ENCODE measurements around the gene IFI30.
A peak's percentile ranks its signal among the peaks of the same experiment; 100 is the strongest.
"Not testable (repeated sequence)": the region's sequence is repeated elsewhere in the genome, so short reads cannot be mapped to it uniquely, and the experiment has no call there.

Gene IFI30

DNA sequence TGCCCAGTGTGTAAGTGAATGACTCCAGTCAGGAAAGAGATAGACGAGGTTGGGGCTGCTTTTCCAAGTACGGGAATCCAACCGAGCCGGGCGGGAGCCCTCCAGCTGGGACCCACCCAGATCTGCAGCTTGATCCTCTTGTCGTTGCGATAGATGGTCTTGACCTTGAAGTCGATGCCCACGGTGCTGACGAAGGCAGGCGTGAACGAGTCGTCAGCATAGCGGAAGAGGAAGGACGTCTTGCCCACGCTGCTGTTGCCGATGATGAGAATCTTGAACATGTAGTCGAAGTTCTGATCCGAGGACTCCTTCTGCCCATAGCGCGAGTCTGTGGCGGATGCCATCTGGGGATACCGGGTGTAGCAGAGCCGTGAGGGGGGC is 28.8 kb downstream of the IFI30 start:
- DNase-seq (ENCODE audit: low read depth in 3 of 3, low spot score in 1 of 3), result no peak

DNA sequence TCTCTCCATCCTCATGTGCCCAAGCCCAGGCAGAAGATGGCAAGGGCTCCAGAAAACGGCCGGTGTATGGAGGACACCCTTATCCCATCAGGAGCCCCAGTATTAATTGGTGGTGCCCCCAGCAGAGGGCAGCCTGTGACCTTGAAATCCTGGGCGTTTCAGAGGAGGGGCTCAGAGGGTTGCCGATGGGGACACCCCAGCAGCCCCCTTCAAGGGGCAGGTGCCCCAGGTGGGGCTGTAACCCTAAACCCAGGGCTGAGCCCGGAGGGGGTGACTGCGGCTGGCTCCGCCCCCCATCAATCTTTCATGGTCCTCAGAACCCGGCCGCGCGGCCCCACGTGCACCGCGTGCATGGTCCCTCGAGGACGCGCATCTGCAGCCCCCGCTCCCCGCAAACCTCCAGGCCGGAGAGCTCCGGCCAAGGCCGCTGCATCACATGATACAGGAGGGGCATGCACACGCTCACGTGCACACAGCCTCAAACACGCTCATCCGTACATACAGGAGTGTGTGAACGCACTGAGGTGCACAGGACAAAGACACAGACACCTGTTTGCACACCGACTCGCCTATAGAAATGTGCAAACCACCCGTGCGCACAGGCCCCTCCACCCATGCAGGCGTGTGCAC is 29.3 kb downstream of the IFI30 start:
- no peak for DNase-seq (ENCODE audit: low read depth in 3 of 3, low spot score in 1 of 3)

DNA sequence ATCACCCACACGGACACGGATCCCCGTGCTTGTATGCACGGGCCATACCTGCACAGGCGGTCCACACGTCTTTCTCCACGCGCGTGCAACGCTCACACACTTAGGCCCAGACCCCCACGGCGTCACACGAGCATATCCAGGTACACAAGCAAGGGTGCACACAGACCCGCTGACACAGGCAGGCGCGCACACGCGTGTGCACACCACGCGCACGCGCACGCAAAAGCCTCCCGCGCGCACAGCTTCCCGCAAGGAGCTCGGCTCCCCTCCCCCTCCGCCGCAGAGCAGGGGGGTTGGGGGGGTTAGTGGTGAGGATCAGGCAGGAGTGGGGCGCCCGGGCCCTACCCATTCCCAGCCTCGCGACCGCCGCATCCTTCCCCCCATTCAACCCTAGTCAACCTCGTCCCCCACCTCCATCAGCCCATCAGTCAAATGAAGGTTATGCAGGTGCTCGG is 29.8 kb downstream of the IFI30 start:
- DNase-seq (ENCODE audit: low read depth in 3 of 3, low spot score in 1 of 3), result no peak

DNA sequence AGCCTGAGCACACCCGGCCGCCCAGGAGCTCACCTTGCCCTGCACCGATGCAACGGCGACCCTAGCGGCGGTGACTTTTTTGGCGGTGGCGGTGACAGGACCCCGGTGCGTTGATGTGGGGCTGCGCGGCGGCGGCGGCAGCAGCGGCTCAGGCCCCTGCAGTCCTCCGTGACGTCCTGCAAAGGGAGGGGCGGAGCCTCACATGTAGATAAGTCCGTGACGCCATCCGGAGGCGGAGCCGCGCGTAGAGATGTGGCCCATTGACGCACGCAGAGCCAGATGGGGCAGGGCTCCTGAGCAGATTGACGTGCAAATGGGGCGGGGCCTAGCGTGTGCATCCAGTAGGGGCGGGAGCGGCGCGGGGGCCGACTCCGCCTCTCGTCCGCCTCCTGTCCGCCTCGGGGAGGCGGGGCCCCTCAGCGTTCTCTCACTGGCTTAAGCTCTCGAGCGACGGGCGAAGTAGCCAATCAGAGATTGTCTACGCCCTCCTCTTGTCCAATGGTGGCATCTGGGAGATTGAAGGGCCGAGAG is 30.3 kb downstream of the IFI30 start, which contains the start of gene RAB3A:
Gene RAB3A, minus strand, starts transcription at position 180 of the 531 bp plus-strand sequence. CDS start 1,302 bp downstream, outside the sequence.
- peak; percentile 96 to 98 (median 98) for DNase-seq (ENCODE audit: low read depth in 3 of 3, low spot score in 1 of 3)

DNA sequence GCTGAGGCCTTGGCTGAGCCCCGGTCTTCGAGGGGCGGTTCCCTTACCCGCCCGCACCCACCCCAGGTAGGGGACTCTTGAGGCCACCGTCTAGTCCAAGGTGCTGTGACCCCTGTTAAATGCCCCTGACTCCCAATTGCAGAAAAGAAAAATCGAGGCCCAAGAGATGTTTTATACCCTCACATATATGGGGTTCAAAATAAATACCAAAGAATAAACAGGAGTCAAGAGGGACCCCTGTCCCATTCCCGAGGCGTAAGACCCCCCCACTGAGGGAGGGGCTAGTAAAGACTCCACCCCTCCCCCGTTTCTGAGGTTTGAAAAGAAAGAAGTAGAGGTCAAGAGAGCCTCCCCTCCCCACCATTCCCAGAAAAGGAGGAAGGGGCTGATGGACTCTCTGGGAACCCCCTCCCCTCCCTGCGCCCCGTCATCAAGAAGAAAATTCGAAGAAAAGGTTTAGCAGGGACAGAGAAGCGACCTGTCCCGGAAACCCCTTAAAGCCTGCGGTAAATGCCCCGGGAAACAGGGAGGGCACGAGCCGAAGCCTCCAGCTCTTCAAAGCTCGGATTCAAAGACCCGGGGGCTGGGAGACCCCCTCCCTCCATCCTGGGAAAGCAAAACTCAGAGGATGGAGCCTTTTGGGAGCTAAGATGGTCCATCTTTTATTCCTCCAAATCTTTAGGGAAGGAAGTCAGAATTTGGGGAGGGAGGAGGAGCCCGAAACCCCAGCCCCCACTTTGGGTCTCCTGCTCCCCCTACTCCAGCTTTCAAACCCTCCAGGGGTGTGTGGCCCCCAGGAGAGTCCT is 31.0 kb downstream of the IFI30 start:
- no peak for DNase-seq (ENCODE audit: low read depth in 3 of 3, low spot score in 1 of 3)

DNA sequence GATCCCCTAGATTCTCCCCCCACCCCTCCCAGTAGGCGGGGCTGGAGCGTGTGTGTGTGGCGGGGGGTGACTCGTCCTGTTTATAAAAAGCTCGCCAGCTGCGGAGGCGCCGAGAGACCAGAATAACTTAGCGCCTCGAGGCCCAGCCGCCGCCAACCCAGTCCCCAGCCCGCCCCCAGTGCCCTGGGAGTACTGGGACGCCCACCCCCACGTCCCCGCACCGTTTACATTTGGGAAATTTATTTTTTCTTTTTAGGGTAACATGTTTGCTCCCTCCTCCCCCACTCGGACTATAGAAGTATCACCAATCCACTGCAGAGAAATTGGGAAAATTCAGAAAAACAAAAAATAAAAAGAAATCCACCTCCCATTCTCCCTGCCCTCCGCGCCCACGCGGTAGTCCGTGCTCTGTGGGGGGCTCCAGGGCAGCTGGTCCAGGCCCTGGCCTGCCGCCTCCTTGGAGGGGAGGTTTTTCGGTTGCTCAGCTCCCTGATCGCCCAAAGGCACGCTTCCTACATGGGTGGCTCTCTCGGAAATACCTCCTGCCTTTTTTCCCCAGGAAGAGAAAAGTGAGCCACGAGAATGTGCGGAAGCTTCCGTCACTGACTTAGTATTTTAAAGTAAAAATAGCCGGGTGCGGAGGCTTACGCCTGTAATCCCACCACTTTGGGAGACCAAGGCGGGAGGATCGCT is 31.7 kb downstream of the IFI30 start:
- DNase-seq (ENCODE audit: low read depth in 3 of 3, low spot score in 1 of 3), result no peak

DNA sequence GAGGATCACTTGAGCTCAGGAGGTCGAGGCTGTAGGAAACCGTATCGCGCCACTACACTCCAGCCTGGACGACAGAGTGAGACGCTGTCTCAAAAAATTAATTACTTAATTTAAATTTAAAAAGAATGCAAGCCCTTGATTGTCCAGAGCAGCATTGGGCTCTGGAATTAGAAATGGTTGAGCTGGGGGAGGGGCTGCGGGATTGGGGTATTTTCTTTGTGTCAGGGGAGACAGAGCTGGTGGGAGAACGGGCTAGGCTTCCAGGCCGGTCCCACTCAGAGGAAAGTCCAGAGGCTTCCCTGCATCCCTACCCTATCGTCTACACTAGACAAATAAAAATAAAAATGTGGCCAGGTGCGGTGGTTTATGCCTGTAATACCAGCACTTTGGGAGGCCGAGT is 32.4 kb downstream of the IFI30 start:
- DNase-seq (ENCODE audit: low read depth in 3 of 3, low spot score in 1 of 3), result no peak

DNA sequence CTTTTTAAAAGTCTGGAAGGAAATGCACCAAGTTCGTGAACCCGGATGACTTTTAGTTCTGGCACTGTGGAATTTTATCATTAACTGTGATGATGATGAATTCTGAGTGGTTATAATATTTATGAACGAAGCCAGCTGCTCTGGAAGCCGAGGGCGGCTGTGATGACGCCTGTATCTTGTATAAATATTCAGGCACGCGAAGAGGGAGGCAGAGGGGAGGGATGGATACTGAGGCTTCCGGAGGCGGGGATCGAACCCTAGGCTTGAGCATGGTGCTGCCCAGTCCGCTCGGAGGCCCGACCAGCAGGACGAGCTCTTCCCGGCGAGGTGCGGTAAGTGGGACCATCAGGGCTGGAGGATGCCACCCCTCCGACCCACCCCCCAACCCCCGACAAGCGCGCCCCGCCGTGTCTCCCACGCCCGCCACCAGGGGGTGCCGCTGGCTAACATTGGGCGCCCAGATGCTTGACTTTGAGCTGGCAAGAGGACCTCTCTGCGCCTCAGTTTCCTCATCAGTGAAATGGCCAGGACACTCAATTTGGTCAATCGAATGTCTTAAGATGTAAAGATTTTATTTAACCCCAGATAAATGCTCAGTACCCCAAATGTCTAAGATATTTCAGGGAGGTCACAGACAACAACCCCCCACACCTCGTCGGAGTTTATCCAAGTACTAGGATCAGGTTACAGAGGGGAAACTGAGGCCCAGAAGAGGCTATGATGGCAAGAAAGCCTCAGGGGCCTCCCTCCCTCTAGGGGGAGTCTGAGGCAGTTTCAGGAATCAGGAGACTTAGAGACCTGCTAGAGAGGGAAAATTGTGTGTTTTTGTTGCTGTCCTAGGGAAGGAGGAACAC is 34.7 kb downstream of the IFI30 start:
- DNase-seq (ENCODE audit: low read depth in 3 of 3, low spot score in 1 of 3), result peak in 1 of 3 donors; percentile 46

DNA sequence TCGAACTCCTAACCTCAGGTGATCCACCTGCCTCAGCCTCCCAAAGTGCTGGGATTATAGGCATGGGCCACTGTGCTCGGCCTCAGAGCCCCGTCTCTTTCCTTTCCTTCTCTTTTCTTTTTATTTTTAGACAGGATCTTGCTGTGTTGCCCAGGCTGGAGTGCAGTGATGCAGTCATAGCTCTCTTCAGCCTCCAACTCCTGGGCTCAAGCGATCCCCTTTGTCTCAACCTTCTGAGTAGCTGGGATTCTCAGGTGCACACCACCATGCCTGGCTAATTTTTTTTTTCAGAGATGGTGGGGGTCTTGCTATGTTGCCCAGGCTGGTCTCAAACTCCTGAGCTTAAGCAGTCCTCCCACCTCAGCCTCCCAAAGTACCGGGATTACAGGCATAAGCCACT is 36.3 kb downstream of the IFI30 start:
- not testable (repeated sequence) for DNase-seq (ENCODE audit: low read depth in 3 of 3, low spot score in 1 of 3)

DNA sequence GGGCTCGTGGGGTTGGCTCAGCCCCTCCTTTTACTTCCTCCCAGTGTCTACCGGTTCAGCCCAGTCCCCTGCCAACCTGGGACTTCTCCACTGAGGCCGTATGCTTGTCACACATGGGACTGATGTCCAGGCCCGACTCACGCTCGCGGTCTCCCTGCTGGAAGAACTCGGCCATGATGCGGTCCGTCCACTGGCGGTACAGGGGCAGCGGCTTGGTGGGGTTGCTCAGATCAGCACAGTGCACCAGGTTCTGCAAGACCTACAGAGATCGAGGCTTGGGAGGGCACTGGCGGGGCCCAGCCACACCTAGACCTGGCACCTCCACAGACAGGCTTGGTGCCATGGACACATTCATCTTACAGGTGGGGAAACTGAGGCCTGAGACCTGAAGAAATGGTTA is 38.1 kb downstream of the IFI30 start:
- DNase-seq (ENCODE audit: low read depth in 3 of 3, low spot score in 1 of 3), result no peak

DNA sequence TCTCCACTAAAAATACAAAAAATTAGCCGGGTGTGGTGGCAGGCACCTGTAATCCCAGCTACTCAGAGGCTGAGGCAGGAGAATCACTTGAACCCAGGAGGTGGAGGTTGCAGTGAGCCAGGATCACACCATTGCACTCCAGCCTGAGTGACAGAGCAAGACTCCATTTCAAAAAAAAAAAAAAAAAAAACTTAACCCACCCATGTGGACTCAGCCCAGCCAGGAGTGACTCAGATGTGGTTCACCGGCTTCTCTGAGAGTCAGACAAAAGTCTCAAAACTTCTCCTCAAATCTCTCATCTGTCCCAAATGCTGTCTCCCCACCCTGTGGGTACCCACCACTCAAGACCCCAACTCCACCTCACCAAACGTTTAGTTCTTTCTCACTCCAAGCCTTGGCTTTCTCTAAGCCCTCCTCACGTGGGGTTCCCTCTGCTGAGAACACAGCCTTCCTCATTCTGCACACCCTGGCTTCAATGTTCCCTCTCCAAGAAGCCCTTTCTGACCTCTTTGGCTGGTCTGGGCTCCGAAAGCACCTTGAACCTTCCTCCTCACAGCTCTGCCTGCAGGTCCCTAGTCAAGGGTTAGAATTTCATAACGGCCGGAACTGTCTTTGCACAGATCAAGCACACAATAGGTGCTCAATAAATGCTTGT is 41.3 kb downstream of the IFI30 start:
- no peak for DNase-seq (ENCODE audit: low read depth in 3 of 3, low spot score in 1 of 3)

DNA sequence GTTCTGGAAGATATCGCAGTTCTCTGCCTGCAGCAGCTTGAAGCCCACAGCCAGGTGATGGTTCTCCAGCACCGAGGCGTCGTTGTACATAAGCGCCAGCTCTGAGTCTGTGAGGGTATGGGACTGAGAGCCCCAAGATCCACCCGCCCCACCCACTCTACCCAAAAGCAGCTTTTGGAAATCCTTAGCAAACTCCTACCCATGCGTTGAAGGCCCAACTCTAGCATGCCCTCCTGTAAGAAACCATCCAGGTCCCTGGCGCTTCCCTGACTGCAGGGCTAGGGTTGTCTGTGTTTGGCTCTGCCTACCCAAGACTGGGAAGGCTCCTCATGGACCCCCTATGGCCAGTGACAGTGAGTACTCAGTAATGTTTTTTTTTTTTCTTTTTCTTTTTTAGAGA is 43.2 kb downstream of the IFI30 start:
- no peak for DNase-seq (ENCODE audit: low read depth in 3 of 3, low spot score in 1 of 3)

DNA sequence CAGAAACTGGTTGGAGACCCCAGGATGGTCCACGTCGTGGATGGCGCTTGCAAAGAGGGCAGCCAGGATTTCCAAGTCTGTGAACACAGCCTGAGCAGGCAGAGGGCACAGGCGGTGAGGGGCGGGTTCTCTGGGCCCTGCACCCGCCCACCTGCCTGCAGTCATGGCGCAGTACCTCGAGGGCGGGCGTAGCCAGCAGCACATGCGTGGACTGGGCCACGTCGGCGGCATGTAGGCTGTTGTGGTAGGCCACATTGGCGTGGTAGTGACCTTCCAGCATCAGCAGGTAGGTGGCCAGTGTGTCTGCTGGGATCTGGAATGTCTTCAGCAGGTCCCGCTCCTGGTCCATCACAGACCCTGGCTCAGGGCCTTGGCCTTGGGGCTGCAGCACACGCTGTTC is 44.5 kb downstream of the IFI30 start:
- DNase-seq (ENCODE audit: low read depth in 3 of 3, low spot score in 1 of 3), result no peak

DNA sequence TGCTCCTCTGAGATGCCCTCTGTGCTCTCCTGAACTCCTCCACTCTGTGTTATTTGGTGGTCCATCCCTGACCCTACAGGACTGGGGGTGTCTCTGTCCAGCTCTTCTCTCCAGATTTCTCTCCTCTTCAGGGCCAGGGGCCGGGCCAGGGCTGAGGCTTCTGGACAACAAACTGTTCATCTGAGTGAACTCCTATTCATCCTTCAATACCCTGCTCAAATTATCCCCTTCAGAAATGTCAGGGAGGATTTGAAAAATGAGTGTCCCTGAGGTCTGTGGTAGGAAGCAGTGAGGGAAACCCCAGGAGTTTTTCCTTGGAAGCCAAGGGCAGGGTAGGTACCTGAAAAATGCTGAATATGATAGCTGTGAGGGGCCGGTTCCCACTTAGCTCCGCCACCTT is 45.0 kb downstream of the IFI30 start:
- DNase-seq (ENCODE audit: low read depth in 3 of 3, low spot score in 1 of 3), result no peak

DNA sequence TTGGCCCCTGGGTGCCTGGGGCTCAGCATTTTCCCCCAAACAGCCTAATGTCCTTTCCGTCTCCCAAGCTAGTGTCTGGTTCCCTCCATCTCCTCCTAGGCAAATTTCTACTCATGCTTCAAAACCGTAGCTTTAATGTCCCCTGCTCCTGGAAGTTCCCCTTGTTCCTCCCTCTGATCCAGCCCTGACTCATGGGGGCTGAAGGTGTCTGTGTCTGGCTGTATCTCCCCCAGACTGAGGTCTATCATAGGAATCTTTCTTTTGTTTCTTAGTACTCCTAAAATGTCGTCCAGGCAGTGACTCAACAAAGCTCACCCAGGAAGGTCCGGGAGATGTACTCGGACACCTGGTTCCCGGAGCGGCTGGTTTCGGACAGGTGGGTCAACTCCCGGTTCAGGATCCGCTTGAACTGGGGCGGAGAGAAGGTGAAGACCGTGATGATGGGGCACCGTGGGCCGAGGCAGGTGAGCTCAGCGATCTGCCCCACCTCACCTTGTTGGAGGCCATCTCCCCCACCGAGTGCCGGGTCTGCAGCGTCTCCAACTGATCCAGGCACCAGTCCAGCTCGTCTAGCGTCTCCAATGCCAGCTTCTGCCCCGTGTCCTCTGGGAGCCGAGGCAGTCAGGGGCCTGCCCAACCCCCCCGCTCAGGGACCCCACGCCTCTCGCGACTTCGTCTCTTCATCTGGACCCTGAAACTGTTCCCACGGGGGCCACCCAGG is 46.5 kb downstream of the IFI30 start:
- no peak for DNase-seq (ENCODE audit: low read depth in 3 of 3, low spot score in 1 of 3)

DNA sequence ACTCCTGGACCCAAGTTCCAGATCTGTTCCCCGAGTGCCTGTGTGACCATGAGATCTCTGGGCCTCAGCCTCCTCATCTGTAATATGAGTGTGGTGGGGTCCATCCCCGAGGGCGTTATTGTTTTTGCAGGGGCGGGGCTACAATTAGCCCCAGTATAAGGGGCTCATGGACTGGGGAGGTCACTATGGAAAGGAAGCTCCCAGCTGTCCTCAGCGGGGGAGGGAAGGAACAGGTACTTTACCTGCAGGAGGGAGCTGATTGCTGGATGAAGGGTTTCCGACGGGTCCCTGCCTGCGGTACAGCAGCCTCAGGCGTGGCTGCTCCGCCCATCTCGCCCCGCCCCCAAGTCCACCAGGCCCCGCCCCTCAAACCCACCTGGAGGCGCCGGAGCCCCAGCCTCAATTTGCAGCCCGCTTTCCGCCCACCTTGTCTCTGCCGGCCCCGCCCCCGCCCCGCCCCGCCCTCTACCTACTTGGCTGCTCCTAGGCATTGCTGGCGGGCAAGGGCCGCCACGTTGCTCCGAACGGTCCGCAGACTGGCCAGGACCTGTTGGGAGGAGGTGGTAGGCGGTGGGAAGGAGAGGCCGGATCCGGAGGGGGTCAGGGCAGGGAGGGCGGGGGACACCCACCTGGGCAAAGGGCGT is 47.1 kb downstream of the IFI30 start:
- no peak for DNase-seq (ENCODE audit: low read depth in 3 of 3, low spot score in 1 of 3)

DNA sequence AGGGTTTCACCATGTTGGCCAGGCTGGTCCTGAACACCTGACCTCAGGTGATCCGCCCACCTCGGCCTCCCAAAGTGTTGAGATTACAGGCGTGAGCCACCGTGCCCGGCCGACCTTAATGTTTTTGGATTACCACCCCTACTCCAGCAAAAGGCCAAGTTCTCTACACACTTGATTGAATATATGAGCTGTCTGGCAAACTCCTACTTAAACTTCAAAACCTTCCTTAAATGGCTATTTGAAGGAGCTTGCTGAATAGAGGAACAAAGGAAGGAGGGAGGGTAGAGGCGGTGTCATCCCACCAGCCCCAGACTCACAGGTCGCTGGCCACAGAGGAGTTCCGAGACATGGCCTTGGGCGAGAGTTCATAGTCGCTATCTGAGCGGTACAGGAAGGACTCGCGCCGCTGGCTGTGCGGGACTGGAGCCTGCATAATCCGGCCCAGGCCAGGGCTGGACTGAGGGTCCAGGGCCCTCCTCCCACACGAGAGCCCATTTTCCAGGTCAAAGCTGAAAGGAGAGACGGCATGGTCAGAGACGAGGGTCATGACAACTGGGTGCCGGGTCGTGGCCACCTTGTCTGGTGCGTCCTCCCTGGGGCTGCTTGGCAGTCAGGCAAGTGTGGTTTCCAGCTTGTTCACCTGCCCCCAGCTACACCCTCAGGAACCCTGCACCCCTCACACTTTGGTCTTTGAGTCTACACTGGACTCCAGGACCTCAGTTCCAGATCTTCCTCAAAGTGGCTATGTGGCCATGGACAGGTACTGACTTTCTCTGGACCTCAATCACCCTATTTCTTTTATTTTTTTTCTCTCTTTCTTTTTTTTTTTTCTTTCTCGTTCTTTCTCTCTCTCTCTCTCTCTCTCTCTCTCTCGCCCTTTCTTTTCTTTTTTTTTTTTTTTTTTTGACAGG is 48.5 kb downstream of the IFI30 start:
- no peak for DNase-seq (ENCODE audit: low read depth in 3 of 3, low spot score in 1 of 3)

DNA sequence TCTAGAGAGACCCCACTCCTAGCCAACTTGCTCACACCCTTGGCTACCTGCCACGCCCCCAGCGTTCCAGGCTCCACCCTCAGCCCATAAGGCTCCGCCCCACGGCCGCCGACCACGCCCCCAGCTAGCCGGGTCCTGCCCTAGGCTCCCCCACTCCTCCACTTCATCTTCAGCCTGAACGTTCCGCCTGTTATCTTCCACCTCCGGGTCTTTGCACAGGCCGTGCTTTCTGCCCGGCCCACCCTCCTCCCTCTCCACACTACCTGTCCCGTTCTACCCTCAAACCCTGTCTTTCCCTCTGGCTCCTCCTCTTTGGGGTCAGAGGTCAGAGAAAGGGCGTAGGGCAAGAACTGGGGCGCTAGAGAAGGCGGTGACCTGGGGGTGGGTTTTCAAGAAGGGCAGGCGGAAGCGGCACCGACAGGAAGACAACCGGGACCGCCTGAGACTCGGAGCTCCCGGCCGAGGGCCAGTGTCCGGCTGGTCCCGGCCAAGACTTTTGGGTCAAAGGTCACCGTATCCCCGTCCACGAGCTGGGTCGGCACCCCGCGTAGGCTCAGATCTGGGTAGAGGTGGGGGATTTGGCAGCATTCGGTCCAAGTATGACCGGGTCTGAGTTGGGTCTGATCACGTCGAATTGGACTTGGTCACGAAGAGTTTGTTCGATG is 50.4 kb downstream of the IFI30 start:
- no peak for DNase-seq (ENCODE audit: low read depth in 3 of 3, low spot score in 1 of 3)

Measured in stimulated activated CD4-positive, alpha-beta T cell treated with anti-CD3 and anti-CD28 coated beads, TNF-alpha, amount 100 ng/mL, for 1 hour (primary cell).